Measurements from ENCODE around the gene FXYD7. TPM values are rescaled to one million over a fixed set of nuclear protein-coding genes. Genes with fewer than 3 reads are reported as not detected.

Gene FXYD7
- total and polyA plus RNA-seq, 2 of the 4 experiments (the other 2 are of a cell fraction): 0.31 TPM; not detected in 1

DNA sequence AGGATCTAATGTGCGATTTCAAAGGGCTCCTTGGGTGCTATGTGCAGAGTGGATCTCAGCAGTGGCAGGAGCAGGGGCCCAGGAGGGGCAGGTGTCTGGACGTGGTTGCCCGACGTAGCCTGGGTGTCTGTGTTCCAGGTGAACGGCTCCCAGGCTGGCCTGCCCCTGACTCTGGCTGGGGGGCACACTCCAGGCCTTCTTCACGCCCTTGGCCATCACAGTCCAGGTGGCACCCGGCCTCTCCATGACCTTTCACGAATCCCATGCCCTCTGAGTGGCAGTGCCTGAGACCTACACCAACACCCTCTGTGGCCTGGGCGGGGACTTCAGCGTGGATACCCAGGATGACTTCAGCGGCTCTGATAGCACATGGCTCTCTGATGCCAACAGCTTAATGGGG is 38.7 kb upstream of the FXYD7 start:
- Histone ChIP-seq H3K9me3 (ENCODE audit: control insufficient read depth, insufficient read depth, low read length) (peaks cover 5% of the 10 kb centered on the region; the same call in 1 of the 2 replicates), H3K9me1 (ENCODE audit: insufficient read depth, low read length) (no peaks in the 10 kb centered on the region), H2AFZ (replicated peaks; ENCODE audit: low read length, poor library complexity) (no peak overlapping the region), H3K4ac (ENCODE audit: low read depth, low read length) (no peak overlapping the region), H3K18ac (ENCODE audit: low read depth, low read length) (no peak overlapping the region), H3K27ac (ENCODE audit: insufficient read depth, low read length) (no peak overlapping the region), H3K23ac (ENCODE audit: low read depth, low read length) (no peak overlapping the region), H2AK9ac (replicated peaks; ENCODE audit: low read depth, low read length, poor library complexity) (no peak overlapping the region), H4K91ac (ENCODE audit: insufficient read depth, low read depth, low read length) (no peak overlapping the region), H3K36me3 (ENCODE audit: control insufficient read depth, insufficient read depth, low read length) (no peaks in the 10 kb centered on the region), H2AK5ac (ENCODE audit: low read depth, low read length) (no peak overlapping the region), H3K79me1 (ENCODE audit: low read depth in 1 of 2, low read length in 2 of 2) (no peaks in the 10 kb centered on the region), H3K4me3 (ENCODE audit: insufficient read depth, low read depth, low read length) (no peak overlapping the region), H2BK5ac (ENCODE audit: low read depth, low read length, poor library complexity, severe bottlenecking) (no peak overlapping the region), H3K9ac (ENCODE audit: low read depth, low read length) (no peak overlapping the region), H4K5ac (ENCODE audit: low read depth, low read length) (no peak overlapping the region), H3K27me3 (ENCODE audit: control insufficient read depth, insufficient read depth, low read length) (no peaks in the 10 kb centered on the region; the same call in 1 of the 2 replicates), H3K56ac (ENCODE audit: extremely low read depth, insufficient read depth, low read length) (no peak overlapping the region), H3K14ac (replicated peaks; ENCODE audit: low read depth, low read length) (no peak overlapping the region), H4K8ac (ENCODE audit: low read depth in 2 of 2, low read length in 2 of 2) (no peak overlapping the region), H2BK15ac (ENCODE audit: low read depth, low read length) (no peak overlapping the region), H3K4me1 (ENCODE audit: control insufficient read depth, insufficient read depth, low read length) (no peaks in the 10 kb centered on the region), H4K20me1 (ENCODE audit: insufficient read depth, low read length) (no peaks in the 10 kb centered on the region), H2BK20ac (ENCODE audit: low read depth, low read length) (no peak overlapping the region), H2BK120ac (ENCODE audit: low read depth, low read length) (no peak overlapping the region), H3K4me2 (ENCODE audit: low read depth, low read length) (no peak overlapping the region)
- ATAC-seq (ENCODE audit: low read depth): no peak
- WGBS, 2 experiments (ENCODE audit: extremely low coverage in 2 of 2, insufficient read length in 1 of 2): 79% methylated on average over 6 of the region's 11 CpGs; no CpG with 5 or more reads in 1 of the 2 experiments
- intact Hi-C loops (cut with micrococcal nuclease) (no loop called here), dilution Hi-C loops (cut with HindIII; ENCODE audit: low sequenced_read_pairs, unreplicated experiment) (no loop called here), in situ Hi-C loops (cut with MboI; ENCODE audit: low sequenced_read_pairs) (no loop called here)
- ChIA-PET CTCF (no interaction called here), POLR2A (ENCODE audit: unreplicated experiment) (no interaction called here)
- BruUV-seq (replicated peaks): no TSS peak
- DNase-seq: no peak
- no peak for TF ChIP-seq POLR2A (IDR thresholded peaks at IDR 0.05; ENCODE audit: low read depth, low read length)
- TF ChIP-seq FOS (IDR thresholded peaks at IDR 0.05; ENCODE audit: low read depth, low read length): no peak
- TF ChIP-seq MAZ (IDR thresholded peaks at IDR 0.05; ENCODE audit: borderline replicate concordance, low read depth, low read length): no peak
- TF ChIP-seq MAFK (IDR thresholded peaks at IDR 0.05; ENCODE audit: low read depth, low read length): no peak
- TF ChIP-seq, protein P1, sequence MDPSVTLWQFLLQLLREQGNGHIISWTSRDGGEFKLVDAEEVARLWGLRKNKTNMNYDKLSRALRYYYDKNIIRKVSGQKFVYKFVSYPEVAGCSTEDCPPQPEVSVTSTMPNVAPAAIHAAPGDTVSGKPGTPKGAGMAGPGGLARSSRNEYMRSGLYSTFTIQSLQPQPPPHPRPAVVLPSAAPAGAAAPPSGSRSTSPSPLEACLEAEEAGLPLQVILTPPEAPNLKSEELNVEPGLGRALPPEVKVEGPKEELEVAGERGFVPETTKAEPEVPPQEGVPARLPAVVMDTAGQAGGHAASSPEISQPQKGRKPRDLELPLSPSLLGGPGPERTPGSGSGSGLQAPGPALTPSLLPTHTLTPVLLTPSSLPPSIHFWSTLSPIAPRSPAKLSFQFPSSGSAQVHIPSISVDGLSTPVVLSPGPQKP (IDR thresholded peaks at IDR 0.05; ENCODE audit: borderline replicate concordance, low read depth, low read length): no peak
- no peak for TF ChIP-seq BHLHE40 (IDR thresholded peaks at IDR 0.05; ENCODE audit: low read depth, low read length)
- TF ChIP-seq MXI1 (IDR thresholded peaks at IDR 0.05; ENCODE audit: borderline replicate concordance, low read depth, low read length): no peak
- TF ChIP-seq CHD1 (IDR thresholded peaks at IDR 0.05; ENCODE audit: low read depth, low read length): no peak
